Fibroblast of villous mesenchyme (primary cell): ENCODE data around the gene CDH26. TPM values are rescaled to one million over a fixed set of nuclear protein-coding genes. Genes with fewer than 3 reads are reported as not detected.

Experiments
- DNase-seq: peaks from one replicate; pipeline ENCODE4 v3.0.0-alpha.2; 2010; ENCODE audit warnings: low read depth
- H3K4me3 ChIP-seq: 2 replicates; pipeline ENCODE4 v1.5.1; 2011; ENCODE audit warnings: low read depth, mild to moderate bottlenecking, low read length
- CTCF ChIP-seq: IDR thresholded peaks from 2 replicates; pipeline ENCODE4 v1.5.1; 2012; ENCODE audit warnings: low read depth, mild to moderate bottlenecking, low read length; ENCODE audit not compliant: insufficient read depth
- total RNA-seq: library from RNA; depleted of rRNA; stranded (reverse); fragments of >200 nt; gene quantifications from 2 replicates; pipeline ENCODE4 v1.2.3, GENCODE V29; 2012

CDH26 gene
- total RNA-seq, 1 donor = 0.86 TPM

GRCh38 chr20:59940129-59940955 lies 17.9 kb upstream of the CDH26 start, which contains the start of the genes FAM217B and PPP1R3D:
TSS of gene FAM217B (plus strand) at chr20:59940389. CDS start at chr20:59943944, 3,555 bp downstream.
TSS of gene PPP1R3D (minus strand) at chr20:59940305. CDS start at chr20:59939931, 374 bp downstream.
- peak; percentile 98 for DNase-seq
- no peak for TF ChIP-seq CTCF
- peak within 1 kb of the TSS; percentile 84 for H3K4me3 ChIP-seq

- peak overlapping the region; percentile 84 for H3K4me3 ChIP-seq
- no peak for DNase-seq
- TF ChIP-seq CTCF = no peak
Measured at GRCh38 chr20:59940956-59941294, 17.3 kb upstream of the CDH26 start.

GRCh38 chr20:59942245-59942644 lies 16.0 kb upstream of the CDH26 start:
- no peak for DNase-seq
- no peak overlapping the region for H3K4me3 ChIP-seq
- TF ChIP-seq CTCF = no peak

GRCh38 chr20:59944726-59945125 lies 13.5 kb upstream of the CDH26 start:
- TF ChIP-seq CTCF = no peak
- no peak overlapping the region for H3K4me3 ChIP-seq
- DNase-seq = no peak

- no peak for TF ChIP-seq CTCF
- H3K4me3 ChIP-seq = no peak overlapping the region
- DNase-seq = no peak
Measured at GRCh38 chr20:59945175-59945574, 13.0 kb upstream of the CDH26 start.

- no peak for TF ChIP-seq CTCF
- H3K4me3 ChIP-seq = no peak overlapping the region
- DNase-seq = no peak
Measured at GRCh38 chr20:59945731-59946130, 12.5 kb upstream of the CDH26 start.
